Activated CD8-positive, alpha-beta T cell treated with anti-CD3 and anti-CD28 coated beads for 36 hours (primary cell): ENCODE results near the gene INPP5A. TPM values are rescaled to one million over a fixed set of nuclear protein-coding genes. Genes with fewer than 3 reads are reported as not detected.

Experiments
- ATAC-seq: fragments of 200-7000 bp; cut with Tn5 transposase; one replicate; pipeline ENCODE4 v1.10.0; 2021; ENCODE audit warnings: mild to moderate bottlenecking, moderate library complexity
- CTCF ChIA-PET: fragments of 350-600 bp; sonication (Branson Sonifier 250); formaldehyde crosslinking; loops from one replicate; lab custom pipeline; 2021; ENCODE audit warnings: antibody characterized with exemption; lab: Charles Lee
- POLR2A ChIA-PET: fragments of 350-600 bp; sonication (Branson Sonifier 250); formaldehyde crosslinking; loops from one replicate; lab custom pipeline; 2021; ENCODE audit warnings: antibody characterized with exemption; lab: Charles Lee
- DNase-seq: peaks from one replicate; pipeline ENCODE4 v3.0.0-alpha.2; 2020
- H3K27ac Mint-ChIP-seq: one replicate; pipeline ENCODE4 v1.8.0; 2021; ENCODE audit warnings: mild to moderate bottlenecking, mixed read lengths
- H3K27me3 Mint-ChIP-seq: one replicate; pipeline ENCODE4 v1.8.0; 2021; ENCODE audit warnings: mixed read lengths
- H3K36me3 Mint-ChIP-seq: one replicate; pipeline ENCODE4 v1.8.0; 2021; ENCODE audit warnings: low read depth, mixed read lengths
- H3K4me1 Mint-ChIP-seq: one replicate; pipeline ENCODE4 v1.8.0; 2021; ENCODE audit warnings: low read depth, mixed read lengths
- H3K4me3 Mint-ChIP-seq: one replicate; pipeline ENCODE4 v1.8.0; 2021; ENCODE audit warnings: mild to moderate bottlenecking, moderate library complexity, mixed read lengths
- H3K9me3 Mint-ChIP-seq: one replicate; pipeline ENCODE4 v1.8.0; 2021; ENCODE audit warnings: mixed read lengths
- CTCF ChIP-seq: fragments of 200-600 bp; IDR thresholded peaks from one replicate; pipeline ENCODE4 v1.8.0; 2022; ENCODE audit warnings: antibody characterized with exemption, mild to moderate bottlenecking
- intact Hi-C: fragments of 100-400 bp; cut with micrococcal nuclease; formaldehyde crosslinking; loops from one replicate; pipeline ENCODE4 v1.10.0; 2022
- total RNA-seq, 2 experiments: library from RNA; stranded (reverse); gene quantifications; one replicate each; pipeline ENCODE4 v1.2.3, GENCODE V29; 2021

Gene INPP5A
- total RNA-seq, 2 experiments from 2014 or later = 9.6 to 10.4 TPM

- ChIA-PET POLR2A (interaction anchor here (1.4 kb wide), 1 partner anchor 15 kb away, joined by 5 read pairs; no protein-coding TSS in a partner anchor), CTCF (interaction anchor here (4.0 kb wide), 1 partner anchor 172 kb away, joined by 16 read pairs; no protein-coding TSS in a partner anchor)
- Mint-ChIP-seq H3K36me3 (no peaks in the 10 kb centered on the region), H3K4me1 (peaks cover 32% of the 10 kb centered on the region), H3K4me3 (no peak overlapping the region), H3K9me3 (no peaks in the 10 kb centered on the region), H3K27me3 (no peaks in the 10 kb centered on the region), H3K27ac (no peak overlapping the region)
- intact Hi-C loops = loop anchor here (10.0 kb wide), 1 partner anchor 87 kb away; no protein-coding TSS in a partner anchor
- ATAC-seq (no peak), DNase-seq (no peak)
- TF ChIP-seq CTCF = no peak
Measured at GRCh38 chr10:132632091-132632561, 94.5 kb downstream of the INPP5A start.

- Mint-ChIP-seq H3K36me3 (no peaks in the 10 kb centered on the region), H3K4me1 (peaks cover 30% of the 10 kb centered on the region), H3K27ac (no peak overlapping the region), H3K4me3 (no peak overlapping the region), H3K27me3 (no peaks in the 10 kb centered on the region), H3K9me3 (no peaks in the 10 kb centered on the region)
- CTCF ChIA-PET = interaction anchor here (1.0 to 4.0 kb wide), 3 partner anchors 22 to 178 kb away, joined by 3 to 16 read pairs (median 3); no protein-coding TSS in a partner anchor
- POLR2A ChIA-PET = interaction anchor here (1.4 kb wide), 1 partner anchor 16 kb away, joined by 5 read pairs; no protein-coding TSS in a partner anchor
- no peak for TF ChIP-seq CTCF
- ATAC-seq (no peak), DNase-seq (no peak)
- intact Hi-C loops = loop anchor here (10.0 kb wide), 1 partner anchor 88 kb away; no protein-coding TSS in a partner anchor
Measured at GRCh38 chr10:132632851-132633684, 95.5 kb downstream of the INPP5A start.

- ATAC-seq = no peak
- H3K4me1 Mint-ChIP-seq = peaks cover 24% of the 10 kb centered on the region
- H3K9me3 Mint-ChIP-seq = no peaks in the 10 kb centered on the region
- intact Hi-C loops = loop anchor here (10.0 kb wide), 1 partner anchor 90 kb away; no protein-coding TSS in a partner anchor
- POLR2A ChIA-PET = no interaction called here
- CTCF ChIA-PET = interaction anchor here (1.2 to 4.0 kb wide), 3 partner anchors 21 to 278 kb away, joined by 3 to 16 read pairs (median 3); no protein-coding TSS in a partner anchor
- no peak overlapping the region for H3K27ac Mint-ChIP-seq
- no peaks in the 10 kb centered on the region for H3K36me3 Mint-ChIP-seq
- DNase-seq = peak; percentile 28
- TF ChIP-seq CTCF = no peak
- H3K27me3 Mint-ChIP-seq = no peaks in the 10 kb centered on the region
- no peak overlapping the region for H3K4me3 Mint-ChIP-seq
Measured at GRCh38 chr10:132634241-132634946, 96.8 kb downstream of the INPP5A start.

DNA sequence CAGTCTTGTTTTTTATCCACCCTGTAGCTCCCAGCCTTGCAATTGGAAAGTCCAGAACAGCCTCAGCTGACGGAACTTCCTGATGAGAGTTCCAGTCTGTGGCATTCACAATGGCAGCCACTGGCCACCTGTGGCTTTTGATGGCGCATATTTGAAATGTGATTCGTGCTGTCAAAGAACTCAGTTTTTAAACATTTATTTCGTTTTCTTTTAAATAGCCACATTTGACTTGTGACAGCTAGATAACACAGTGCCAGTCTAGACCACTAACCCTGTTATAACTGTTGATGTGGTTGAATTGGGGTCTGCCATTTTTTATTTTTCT, 97.3 kb downstream of the INPP5A start:
- H3K4me1 Mint-ChIP-seq = peaks cover 20% of the 10 kb centered on the region
- no peak for DNase-seq
- no peaks in the 10 kb centered on the region for H3K27me3 Mint-ChIP-seq
- POLR2A ChIA-PET = no interaction called here
- H3K27ac Mint-ChIP-seq = no peak overlapping the region
- CTCF ChIA-PET = interaction anchor here (1.3 to 4.0 kb wide), 3 partner anchors 95 to 279 kb away, joined by 3 to 16 read pairs (median 4); no protein-coding TSS in a partner anchor
- H3K4me3 Mint-ChIP-seq = no peak overlapping the region
- no peak for TF ChIP-seq CTCF
- no peaks in the 10 kb centered on the region for H3K9me3 Mint-ChIP-seq
- intact Hi-C loops = loop anchor here (10.0 kb wide), 1 partner anchor 90 kb away; no protein-coding TSS in a partner anchor
- ATAC-seq = no peak
- H3K36me3 Mint-ChIP-seq = no peaks in the 10 kb centered on the region
